K562 (cell line): Measurements from ENCODE around the gene ARHGAP22. TPM values are rescaled to one million over a fixed set of nuclear protein-coding genes. Genes with fewer than 3 reads are reported as not detected.

Experiments used
- CBFA2T3 ChIP-seq: fragments of 450-650 bp; IDR thresholded peaks from 2 replicates; pipeline ENCODE4 v1.6.1; 2017
- CSDE1 ChIP-seq, 2 experiments: fragments of 450-650 bp; IDR thresholded peaks; 2 replicates each; pipeline ENCODE4 v1.6.1; 2016; ENCODE audit warnings: mild to moderate bottlenecking in 1 of 2
- ESRRA ChIP-seq: fragments of 450-650 bp; IDR thresholded peaks from 2 replicates; pipeline ENCODE4 v1.6.1; 2014; ENCODE audit warnings: low read depth, mild to moderate bottlenecking, moderate library complexity, borderline replicate concordance
- HIVEP1 ChIP-seq: fragments of 250-450 bp; sonication (Bioruptor Pico); IDR thresholded peaks from 2 replicates; pipeline ENCODE4 v1.4.0; 2020; ENCODE audit warnings: mild to moderate bottlenecking
- MGA ChIP-seq: fragments of 450-650 bp; IDR thresholded peaks from 2 replicates; pipeline ENCODE4 v1.6.1; 2016; ENCODE audit warnings: mild to moderate bottlenecking, moderate library complexity
- POLR2G ChIP-seq: fragments of 200-400 bp; formaldehyde crosslinking; IDR thresholded peaks from 2 replicates; pipeline ENCODE4 v1.6.1; 2017; ENCODE audit warnings: low read depth, mild to moderate bottlenecking, antibody characterized with exemption, low read length, moderate library complexity
- SMARCE1 ChIP-seq: fragments of 450-650 bp; IDR thresholded peaks from 2 replicates; pipeline ENCODE4 v1.7.1; 2016; ENCODE audit warnings: mild to moderate bottlenecking
- ZBTB11 ChIP-seq, 3 experiments: fragments of 200-800 bp in 1 of 3; fragments of 250-450 bp in 1 of 3; fragments of 450-650 bp in 1 of 3; sonication (Bioruptor Pico) in 1 of 3; sonication (Bioruptor generic) in 1 of 3; formaldehyde crosslinking in 1 of 3; IDR thresholded peaks; 2 replicates each; pipeline versions ENCODE4 v1.6.1 to v1.8.0; 2016 to 2022; ENCODE audit warnings: mild to moderate bottlenecking in 2 of 3, missing genetic modification characterization in 2 of 3, missing compliant biosample characterization in 1 of 3, moderate library complexity in 1 of 3
- polyA plus RNA-seq, 8 experiments: library from polyadenylated mRNA; depleted of rRNA in 4 of 8; stranded (reverse) in 5 of 8; unstranded in 3 of 8; fragments of >200 nt; fragmentation: Nextera tagmentation in 2 of 8; fragmentation: Illumina TruSeq in 1 of 8; extraction: Ambion mirVana in 2 of 8; extraction: Trizol in 1 of 8; gene quantifications; 2 replicates each; pipeline versions ENCODE4 v1.2.1 to v1.2.3, GENCODE V29; 2011 to 2014; ENCODE audit warnings: inconsistent platforms in 1 of 8, missing spikeins in 1 of 8
- total RNA-seq, 7 experiments: library from RNA; depleted of rRNA in 6 of 7; stranded (reverse); fragments of >200 nt in 6 of 7; fragmentation: Illumina TruSeq in 2 of 7; extraction: Trizol in 2 of 7; gene quantifications; 2 replicates each; pipeline versions ENCODE4 v1.2.1 to v1.2.3, GENCODE V29; 2011 to 2021; ENCODE audit warnings: low replicate concordance in 1 of 7
- TF ChIP-seq, protein P1 (sequence below): fragments of 250-450 bp; sonication (Bioruptor Pico); IDR thresholded peaks from 2 replicates; pipeline ENCODE4 v1.4.0; 2020; ENCODE audit warnings: mild to moderate bottlenecking, moderate library complexity, borderline replicate concordance

ARHGAP22 gene
- total and polyA plus RNA-seq, 9 of the 15 experiments (the other 6 are each of a cell fraction or from before 2014, with no cell fraction given): 1.3 to 28.1 (median 12.7) TPM

DNA sequence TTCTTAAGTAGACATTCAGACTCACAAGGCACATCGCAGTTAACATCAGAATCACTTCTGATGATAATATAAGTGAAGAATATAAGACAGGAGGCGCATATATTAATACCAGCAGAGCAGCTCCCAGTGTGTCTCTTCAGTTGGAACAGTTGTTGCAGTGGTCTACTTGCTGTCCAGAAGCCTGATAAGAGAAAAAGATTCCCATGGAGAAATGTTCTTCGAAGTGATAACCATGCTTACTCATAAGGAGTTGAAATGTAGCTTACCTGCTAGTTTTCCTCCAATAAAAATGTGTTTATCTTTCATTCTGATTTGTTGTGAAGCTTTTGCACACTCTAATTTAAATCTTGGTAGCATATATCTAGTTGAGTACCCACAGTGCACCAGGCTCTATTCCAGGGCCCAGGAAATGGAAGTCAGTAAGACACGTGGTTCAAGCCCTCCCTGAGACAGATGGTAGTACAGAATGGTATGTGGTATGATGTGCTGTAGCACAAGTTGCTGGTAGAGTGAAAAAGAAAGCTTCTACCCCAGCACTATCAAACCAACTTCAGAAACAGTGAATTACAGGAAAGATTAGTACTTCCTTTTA lies 174.4 kb downstream of the ARHGAP22 start (continued):
- TF ChIP-seq CBFA2T3 (peak; percentile 66), CSDE1 (IDR thresholded peaks at IDR 0.05) (no peak), POLR2G (no peak), MGA (peak; percentile 78), SMARCE1 (no peak), ZBTB11 (CRISPR knock-in tag; IDR thresholded peaks at IDR 0.05) (peak in 1 of 3 experiments; percentile 2; a peak in 1 of 6 replicates), ESRRA (no peak), HIVEP1 (CRISPR knock-in tag) (no peak)
- TF ChIP-seq, protein P1, sequence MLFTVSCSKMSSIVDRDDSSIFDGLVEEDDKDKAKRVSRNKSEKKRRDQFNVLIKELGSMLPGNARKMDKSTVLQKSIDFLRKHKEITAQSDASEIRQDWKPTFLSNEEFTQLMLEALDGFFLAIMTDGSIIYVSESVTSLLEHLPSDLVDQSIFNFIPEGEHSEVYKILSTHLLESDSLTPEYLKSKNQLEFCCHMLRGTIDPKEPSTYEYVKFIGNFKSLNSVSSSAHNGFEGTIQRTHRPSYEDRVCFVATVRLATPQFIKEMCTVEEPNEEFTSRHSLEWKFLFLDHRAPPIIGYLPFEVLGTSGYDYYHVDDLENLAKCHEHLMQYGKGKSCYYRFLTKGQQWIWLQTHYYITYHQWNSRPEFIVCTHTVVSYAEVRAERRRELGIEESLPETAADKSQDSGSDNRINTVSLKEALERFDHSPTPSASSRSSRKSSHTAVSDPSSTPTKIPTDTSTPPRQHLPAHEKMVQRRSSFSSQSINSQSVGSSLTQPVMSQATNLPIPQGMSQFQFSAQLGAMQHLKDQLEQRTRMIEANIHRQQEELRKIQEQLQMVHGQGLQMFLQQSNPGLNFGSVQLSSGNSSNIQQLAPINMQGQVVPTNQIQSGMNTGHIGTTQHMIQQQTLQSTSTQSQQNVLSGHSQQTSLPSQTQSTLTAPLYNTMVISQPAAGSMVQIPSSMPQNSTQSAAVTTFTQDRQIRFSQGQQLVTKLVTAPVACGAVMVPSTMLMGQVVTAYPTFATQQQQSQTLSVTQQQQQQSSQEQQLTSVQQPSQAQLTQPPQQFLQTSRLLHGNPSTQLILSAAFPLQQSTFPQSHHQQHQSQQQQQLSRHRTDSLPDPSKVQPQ (CRISPR knock-in tag): 0 out of 2 replicates have a peak, but pooled peaks have one; percentile 48
